ENCODE data around the gene INHBE. TPM values are rescaled to one million over a fixed set of nuclear protein-coding genes. Genes with fewer than 3 reads are reported as not detected.

Gene INHBE
- total and polyA plus RNA-seq, 2 of the 8 experiments (the other 6 are each of a cell fraction or from before 2014, with no cell fraction given): 10.2 to 18.8 TPM

GRCh38 chr12:57462251-57462911 lies 7.3 kb downstream of the INHBE start (continued):
- no peak for TF ChIP-seq CHD7 (IDR thresholded peaks at IDR 0.05; ENCODE audit: insufficient replicate concordance, low read length)
- TF ChIP-seq BACH1 (IDR thresholded peaks at IDR 0.05; ENCODE audit: low read length): no peak
- peak in 1 of 2 experiments; percentile 60; a peak in 2 of 3 replicates for TF ChIP-seq POLR2A (IDR thresholded peaks at IDR 0.05; ENCODE audit: control extremely low read depth in 1 of 2, low read depth in 2 of 2, low read length in 2 of 2)
- TF ChIP-seq CBX5 (IDR thresholded peaks at IDR 0.05; ENCODE audit: low read depth, low read length): no peak
- TF ChIP-seq NANOG (IDR thresholded peaks at IDR 0.05; ENCODE audit: insufficient read depth, low read depth, low read length, poor library complexity, severe bottlenecking): no peak
- TF ChIP-seq RNF2 (IDR thresholded peaks at IDR 0.05; ENCODE audit: borderline replicate concordance, low read depth, low read length, missing control alignments, poor library complexity, severe bottlenecking): no peak
- TF ChIP-seq SAP30 (IDR thresholded peaks at IDR 0.05; ENCODE audit: insufficient read depth, insufficient replicate concordance, low read length): peak; percentile 50
- TF ChIP-seq EZH2 (IDR thresholded peaks at IDR 0.05; ENCODE audit: low read depth, low read length, severe bottlenecking): no peak
- TF ChIP-seq POLR2AphosphoS5 (IDR thresholded peaks at IDR 0.05; ENCODE audit: low read depth, low read length): peak; percentile 71
- TF ChIP-seq RFX5 (IDR thresholded peaks at IDR 0.05; ENCODE audit: borderline replicate concordance, low read depth, low read length): 0 out of 2 replicates have a peak, but pooled peaks have one; percentile 40
